MM.1S (cell line): ENCODE data around the gene AP3D1.

Experiments
- CTCF ChIP-seq: fragments of 300-600 bp; sonication (generic); IDR thresholded peaks from 2 replicates; pipeline ENCODE4 v1.5.1; 2016; ENCODE audit warnings: antibody characterized with exemption, low read length, mixed read lengths
- EZH2 ChIP-seq: fragments of 300-600 bp; sonication (generic); optimal IDR thresholded peaks from 2 replicates; pipeline ENCODE3; 2017; ENCODE audit warnings: low read depth, mild to moderate bottlenecking, antibody characterized with exemption, low read length, mixed read lengths

- no peak for TF ChIP-seq CTCF
- no peak for TF ChIP-seq EZH2
These were observed 94.6 kb downstream of the AP3D1 start for GRCh38 chr19:2056837-2057192.
